Left ventricle myocardium inferior (tissue), 1 donor: Measurements from ENCODE around the gene TNS2. TPM values are rescaled to one million over a fixed set of nuclear protein-coding genes. Genes with fewer than 3 reads are reported as not detected.
A peak's percentile ranks its signal among the peaks of the same experiment; 100 is the strongest.

ENCODE experiments used
- DNase-seq: peaks from one replicate; pipeline ENCODE4 v3.0.0-alpha.2; 2020
- H3K27ac ChIP-seq: fragments of 200-600 bp; replicated peaks from 2 replicates; pipeline ENCODE4 v1.8.0; 2021
- H3K27me3 ChIP-seq: fragments of 200-600 bp; 2 replicates; pipeline ENCODE4 v1.8.0; 2021; ENCODE audit warnings: low read depth
- H3K36me3 ChIP-seq: fragments of 200-600 bp; 2 replicates; pipeline ENCODE4 v1.8.0; 2021
- H3K4me1 ChIP-seq: fragments of 200-600 bp; 2 replicates; pipeline ENCODE4 v1.8.0; 2021
- H3K4me3 ChIP-seq: fragments of 200-600 bp; 2 replicates; pipeline ENCODE4 v1.8.0; 2021; ENCODE audit warnings: mild to moderate bottlenecking, moderate library complexity
- H3K9me3 ChIP-seq: fragments of 200-600 bp; replicated peaks from 2 replicates; pipeline ENCODE4 v1.8.0; 2021
- CTCF ChIP-seq: fragments of 200-600 bp; IDR thresholded peaks from 2 replicates; pipeline ENCODE4 v1.8.0; 2021; ENCODE audit warnings: antibody characterized with exemption, mild to moderate bottlenecking, borderline replicate concordance
- intact Hi-C: fragments of 100-400 bp; cut with micrococcal nuclease; formaldehyde crosslinking; loops from one replicate; pipeline ENCODE4 v1.11.0; 2022
- total RNA-seq: library from RNA; stranded (reverse); fragmentation: NEBNext Ultra II Directional; extraction: Animal tissue kit (Norgen Biotek cat#: 25700); gene quantifications from one replicate; pipeline ENCODE4 v1.2.1, GENCODE V29; 2021
- donor health status: DM: no; HTN: yes; CAD: no; lungs with severe emphysema.

Gene TNS2
- total RNA-seq, 1 donor from 2014 or later = 109 TPM

- intact Hi-C loops = no loop called here
- Histone ChIP-seq H3K27me3 (no peaks in the 10 kb centered on the region), H3K27ac (peak overlapping the region; percentile 100), H3K36me3 (peaks cover 86% of the 10 kb centered on the region), H3K4me3 (no peak overlapping the region), H3K9me3 (no peaks in the 10 kb centered on the region), H3K4me1 (peaks cover 99% of the 10 kb centered on the region)
- TF ChIP-seq CTCF = no peak
- DNase-seq = no peak
These were observed 8.1 kb downstream of the TNS2 start for GRCh38 chr12:53057816-53058500.

GRCh38 chr12:53058674-53059433 is 9.0 kb downstream of the TNS2 start:
- peaks cover 89% of the 10 kb centered on the region for H3K36me3 ChIP-seq
- H3K27ac ChIP-seq = peak overlapping the region; percentile 100
- DNase-seq = no peak
- no peak overlapping the region for H3K4me3 ChIP-seq
- intact Hi-C loops = no loop called here
- no peaks in the 10 kb centered on the region for H3K9me3 ChIP-seq
- no peak for TF ChIP-seq CTCF
- peaks cover 99% of the 10 kb centered on the region for H3K4me1 ChIP-seq
- H3K27me3 ChIP-seq = no peaks in the 10 kb centered on the region

GRCh38 chr12:53059434-53060063 is 9.7 kb downstream of the TNS2 start:
- H3K9me3 ChIP-seq = no peaks in the 10 kb centered on the region
- no peak for TF ChIP-seq CTCF
- H3K4me3 ChIP-seq = no peak overlapping the region
- H3K27ac ChIP-seq = peak overlapping the region; percentile 100
- peaks cover 91% of the 10 kb centered on the region for H3K36me3 ChIP-seq
- intact Hi-C loops = no loop called here
- H3K4me1 ChIP-seq = peaks cover 99% of the 10 kb centered on the region
- no peaks in the 10 kb centered on the region for H3K27me3 ChIP-seq
- DNase-seq = no peak

- H3K27ac ChIP-seq = peak overlapping the region; percentile 100
- H3K27me3 ChIP-seq = no peaks in the 10 kb centered on the region
- intact Hi-C loops = no loop called here
- peaks cover 88% of the 10 kb centered on the region for H3K36me3 ChIP-seq
- H3K4me3 ChIP-seq = peak overlapping the region; percentile 6
- no peak for TF ChIP-seq CTCF
- peaks cover 99% of the 10 kb centered on the region for H3K4me1 ChIP-seq
- DNase-seq = no peak
- H3K9me3 ChIP-seq = no peaks in the 10 kb centered on the region
These were observed 10.3 kb downstream of the TNS2 start for GRCh38 chr12:53060064-53060720.

- H3K4me1 ChIP-seq = peaks cover 99% of the 10 kb centered on the region
- H3K9me3 ChIP-seq = no peaks in the 10 kb centered on the region
- H3K4me3 ChIP-seq = peak overlapping the region; percentile 6
- intact Hi-C loops = no loop called here
- no peaks in the 10 kb centered on the region for H3K27me3 ChIP-seq
- DNase-seq = no peak
- peak overlapping the region; percentile 100 for H3K27ac ChIP-seq
- H3K36me3 ChIP-seq = peaks cover 86% of the 10 kb centered on the region
- no peak for TF ChIP-seq CTCF
These were observed 10.9 kb downstream of the TNS2 start for GRCh38 chr12:53060721-53061276.
